Aorta (tissue), 5 donors: ENCODE data around the gene MYLK4. TPM values are rescaled to one million over a fixed set of nuclear protein-coding genes. Genes with fewer than 3 reads are reported as not detected.

ENCODE experiments used
- ATAC-seq: fragments of 200-7000 bp; cut with Tn5 transposase; one replicate; pipeline ENCODE4 v1.9.1; 2022; ENCODE audit warnings: moderate library complexity; ENCODE audit not compliant: low FRiP score
- DNase-seq, 2 donors: peaks; one replicate each; pipeline ENCODE4 v3.0.0-alpha.2; 2020
- H3K27ac ChIP-seq, 2 donors: one replicate each; pipeline ENCODE4 v1.5.1; 2013; ENCODE audit warnings: low read length in 2 of 2, mild to moderate bottlenecking in 2 of 2, moderate library complexity in 2 of 2, control low read depth in 1 of 2, inconsistent platforms in 1 of 2, low read depth in 1 of 2
- H3K27me3 ChIP-seq, 2 donors: one replicate each; pipeline ENCODE4 v1.6.1; 2013; ENCODE audit warnings: control low read depth in 1 of 2, low read length in 1 of 2, mild to moderate bottlenecking in 1 of 2, moderate library complexity in 1 of 2; ENCODE audit not compliant: insufficient read depth in 2 of 2, control insufficient read depth in 1 of 2
- H3K36me3 ChIP-seq, 2 donors: one replicate each; pipeline ENCODE4 v1.6.1; 2013; ENCODE audit warnings: control low read depth in 1 of 2, low read length in 1 of 2, mild to moderate bottlenecking in 1 of 2; ENCODE audit not compliant: insufficient read depth in 2 of 2, control insufficient read depth in 1 of 2
- H3K4me1 ChIP-seq, 2 donors: one replicate each; pipeline ENCODE4 v1.6.1; 2013; ENCODE audit warnings: low read length in 2 of 2, control low read depth in 1 of 2, mild to moderate bottlenecking in 1 of 2, moderate library complexity in 1 of 2; ENCODE audit not compliant: insufficient read depth in 2 of 2, control insufficient read depth in 1 of 2
- H3K4me3 ChIP-seq, 2 donors: one replicate each; pipeline ENCODE4 v1.5.1; 2013; ENCODE audit warnings: low read length in 2 of 2, control low read depth in 1 of 2, mild to moderate bottlenecking in 1 of 2
- H3K9me3 ChIP-seq: one replicate; pipeline ENCODE4 v1.6.1; 2013; ENCODE audit warnings: mild to moderate bottlenecking, low read length; ENCODE audit not compliant: control insufficient read depth
- WGBS, 2 donors: extraction: QIAGEN DNeasy Blood & Tissue Kit; methylation state at CpG; one replicate each; pipeline ENCODE4 v1.1.7; 2013; 5-methylcytosine and 5-hydroxymethylcytosine counted together
- intact Hi-C, 2 donors: fragments of 100-400 bp; cut with DNase I; formaldehyde crosslinking; loops; one replicate each; pipeline versions ENCODE4 v1.14.2 to v1.15.0; 2022
- polyA plus RNA-seq, 2 donors: library from polyadenylated mRNA; stranded (reverse); fragments of 200-250 nt; gene quantifications; one replicate each; pipeline ENCODE4 v1.2.3, GENCODE V29; 2013
- total RNA-seq, 2 donors: library from RNA; stranded (reverse); fragmentation: NEBNext Ultra II Directional; extraction: Animal tissue kit (Norgen Biotek cat#: 25700); gene quantifications; one replicate each; pipeline ENCODE4 v1.2.1, GENCODE V29; 2021
- donor health status: healthy with polysubstance abuse.
- donor health status: Bipolar disorder and iron deficiency.
- donor health status: DM: no; HTN: no; CAD: no.
- donor health status: DM: no; HTN: no; CAD: no.
- donor health status: DM: yes; HTN: yes; CAD: no.

MYLK4 gene
- total and polyA plus RNA-seq, 4 donors, result 0.38 to 2.5 (median 1.6) TPM

- Histone ChIP-seq H3K4me3 (no peak overlapping the region), H3K9me3 (no peaks in the 10 kb centered on the region), H3K36me3 (no peaks in the 10 kb centered on the region), H3K27ac (no peak overlapping the region), H3K4me1 (peaks cover 1 to 4% of the 10 kb centered on the region in 2 donors), H3K27me3 (no peaks in the 10 kb centered on the region)
- intact Hi-C loops, result loop anchor here (10.0 kb wide), 1 partner anchor 139 kb away; no protein-coding TSS in a partner anchor
- WGBS, 2 donors, result 88 to 95% methylated on average over 6 of the region's 6 CpGs
- DNase-seq, result no peak
- ATAC-seq, result no peak
These were observed 136.6 kb downstream of the MYLK4 start for GRCh38 chr6:2614155-2614554.

Other genes with a start within 250 kb of the MYLK4 start
- gene WRNIP1, start 14.5 kb upstream of the MYLK4 start, total RNA-seq, result 10 to 100 TPM; 36.8 to 39.7 TPM
- 10 to 100 TPM; 23.2 to 40.3 TPM for gene WRNIP1, start 14.5 kb upstream of the MYLK4 start, polyA plus RNA-seq
- gene SERPINB1, start 90.9 kb upstream of the MYLK4 start, total RNA-seq, result 10 to 100 TPM; 42.8 to 46.6 TPM
- 10 to 100 TPM; 30.2 to 59.5 TPM for gene SERPINB1, start 90.9 kb upstream of the MYLK4 start, polyA plus RNA-seq
- gene SERPINB9, start 152.4 kb upstream of the MYLK4 start, total RNA-seq, result 10 to 100 TPM; 11.5 to 14.5 TPM
- gene SERPINB9, start 152.4 kb upstream of the MYLK4 start, polyA plus RNA-seq, result 1 to 10 TPM; 4.9 to 5.4 TPM
- 100 to 1,000 TPM; 111 to 132 TPM for gene SERPINB6, start 220.6 kb upstream of the MYLK4 start, total RNA-seq
- 100 to 1,000 TPM; 174 to 243 TPM for gene SERPINB6, start 220.6 kb upstream of the MYLK4 start, polyA plus RNA-seq
- 10 to 100 TPM; 23.2 to 40.3 TPM for gene NQO2, start 249.0 kb upstream of the MYLK4 start, total RNA-seq
- 10 to 100 TPM; 58.6 to 58.9 TPM for gene NQO2, start 249.0 kb upstream of the MYLK4 start, polyA plus RNA-seq